Neural cell (in vitro differentiated cells): ENCODE measurements around the gene METTL3. TPM values are rescaled to one million over a fixed set of nuclear protein-coding genes. Genes with fewer than 3 reads are reported as not detected.

Experiments used
- H2AFZ ChIP-seq: fragments of 200-600, 300-800 bp; sonication (generic), shearing (Covaris generic); 2 replicates; pipeline ENCODE4 v1.6.0; 2014; ENCODE audit warnings: low read depth, mild to moderate bottlenecking, antibody characterized with exemption, low read length, moderate library complexity
- H3F3A ChIP-seq: fragments of 200-600 bp; shearing (Covaris generic); 2 replicates; pipeline ENCODE4 v1.6.1; 2016; ENCODE audit warnings: mild to moderate bottlenecking, moderate library complexity, mixed read lengths, antibody characterized with exemption, low read length; ENCODE audit not compliant: insufficient read depth, poor library complexity, severe bottlenecking
- H3K27ac ChIP-seq: fragments of 200-600, 300-800 bp; sonication (generic), shearing (Covaris generic); 2 replicates; pipeline ENCODE4 v1.5.1; 2014; ENCODE audit warnings: mild to moderate bottlenecking, low read length, moderate library complexity
- H3K27me3 ChIP-seq: fragments of 300-800, 200-600 bp; sonication (generic), shearing (Covaris generic); 2 replicates; pipeline ENCODE4 v1.6.0; 2014; ENCODE audit warnings: mild to moderate bottlenecking, low read depth, low read length, moderate library complexity; ENCODE audit not compliant: insufficient read depth
- H3K36me3 ChIP-seq: fragments of 300-800, 200-600 bp; sonication (generic), shearing (Covaris generic); 2 replicates; pipeline ENCODE4 v1.5.1; 2014; ENCODE audit warnings: mild to moderate bottlenecking, antibody characterized with exemption, low read length, moderate library complexity; ENCODE audit not compliant: insufficient read depth
- H3K4me2 ChIP-seq: fragments of 300-800, 200-600 bp; sonication (generic), shearing (Covaris generic); 2 replicates; pipeline ENCODE4 v1.6.0; 2014; ENCODE audit warnings: mild to moderate bottlenecking, low read length
- H3K4me3 ChIP-seq: fragments of 300-800, 200-600 bp; sonication (generic), shearing (Covaris generic); 2 replicates; pipeline ENCODE4 v1.5.1; 2014; ENCODE audit warnings: mild to moderate bottlenecking, low read length, moderate library complexity
- H3K79me2 ChIP-seq: fragments of 200-600 bp; shearing (Covaris generic); replicated peaks from 2 replicates; pipeline ENCODE4 v1.6.0; 2014; ENCODE audit warnings: mild to moderate bottlenecking, low read length, moderate library complexity; ENCODE audit not compliant: insufficient read depth
- H3K9ac ChIP-seq: fragments of 300-800, 200-600 bp; sonication (generic), shearing (Covaris generic); 2 replicates; pipeline ENCODE4 v1.6.1; 2016; ENCODE audit warnings: mild to moderate bottlenecking, low read length, mixed read lengths
- H3K9me2 ChIP-seq: fragments of 200-600 bp; shearing (Covaris generic); 2 replicates; pipeline ENCODE4 v1.6.1; 2016; ENCODE audit warnings: mild to moderate bottlenecking, low read length, mixed read lengths; ENCODE audit not compliant: insufficient read depth
- H3K9me3 ChIP-seq: fragments of 200-600, 300-800 bp; sonication (generic), shearing (Covaris generic); 2 replicates; pipeline ENCODE4 v1.6.1; 2016; ENCODE audit warnings: mild to moderate bottlenecking, mixed run types, low read length, moderate library complexity, mixed read lengths
- H4K20me1 ChIP-seq: fragments of 200-600 bp; shearing (Covaris generic); 2 replicates; pipeline ENCODE4 v1.6.1; 2016; ENCODE audit warnings: mild to moderate bottlenecking, mixed run types; ENCODE audit not compliant: insufficient read depth
- EP300 ChIP-seq: fragments of 450-650 bp; conservative IDR thresholded peaks from 2 replicates; pipeline ENCODE4 v1.6.1; 2014; ENCODE audit warnings: antibody characterized with exemption, mild to moderate bottlenecking, moderate library complexity; ENCODE audit not compliant: poor library complexity, severe bottlenecking
- EZH2 ChIP-seq: fragments of 200-600, 300-800 bp; shearing (Covaris generic), sonication (generic); IDR thresholded peaks from 2 replicates; pipeline ENCODE4 v1.6.1; 2014; ENCODE audit warnings: antibody characterized with exemption, low read length, borderline replicate concordance, mild to moderate bottlenecking; ENCODE audit not compliant: insufficient read depth, poor library complexity, severe bottlenecking
- MXI1 ChIP-seq: fragments of 450-650 bp; conservative IDR thresholded peaks from 2 replicates; pipeline ENCODE4 v1.6.1; 2014; ENCODE audit warnings: antibody characterized with exemption, mild to moderate bottlenecking; ENCODE audit not compliant: poor library complexity, severe bottlenecking
- POLR2AphosphoS5 ChIP-seq: IDR thresholded peaks from 2 replicates; pipeline ENCODE4 v1.6.1; 2012
- RAD21 ChIP-seq: fragments of 450-650 bp; conservative IDR thresholded peaks from 2 replicates; pipeline ENCODE4 v1.6.1; 2014; ENCODE audit warnings: antibody characterized with exemption, mild to moderate bottlenecking, moderate library complexity
- SMC3 ChIP-seq: fragments of 450-650 bp; conservative IDR thresholded peaks from 2 replicates; pipeline ENCODE4 v1.6.1; 2014; ENCODE audit warnings: antibody characterized with exemption, mild to moderate bottlenecking, moderate library complexity; ENCODE audit not compliant: poor library complexity
- TAF1 ChIP-seq: IDR thresholded peaks from 2 replicates; pipeline ENCODE4 v1.6.1; 2012; ENCODE audit warnings: low read depth
- polyA plus RNA-seq: library from polyadenylated mRNA; depleted of rRNA; stranded (reverse); fragments of >200 nt; gene quantifications from 2 replicates; pipeline ENCODE4 v1.2.3, GENCODE V29; 2014
- TF ChIP-seq, protein P1 (sequence below): IDR thresholded peaks from 2 replicates; pipeline ENCODE4 v1.6.1; 2012; ENCODE audit warnings: borderline replicate concordance
- TF ChIP-seq, protein P2 (sequence below): fragments of 450-650 bp; IDR thresholded peaks from 2 replicates; pipeline ENCODE4 v1.5.1; 2014; ENCODE audit warnings: antibody characterized with exemption, mild to moderate bottlenecking, moderate library complexity; ENCODE audit not compliant: poor library complexity, severe bottlenecking

METTL3 gene
- polyA plus RNA-seq, 1 donor from 2014 or later = 262 TPM

DNA sequence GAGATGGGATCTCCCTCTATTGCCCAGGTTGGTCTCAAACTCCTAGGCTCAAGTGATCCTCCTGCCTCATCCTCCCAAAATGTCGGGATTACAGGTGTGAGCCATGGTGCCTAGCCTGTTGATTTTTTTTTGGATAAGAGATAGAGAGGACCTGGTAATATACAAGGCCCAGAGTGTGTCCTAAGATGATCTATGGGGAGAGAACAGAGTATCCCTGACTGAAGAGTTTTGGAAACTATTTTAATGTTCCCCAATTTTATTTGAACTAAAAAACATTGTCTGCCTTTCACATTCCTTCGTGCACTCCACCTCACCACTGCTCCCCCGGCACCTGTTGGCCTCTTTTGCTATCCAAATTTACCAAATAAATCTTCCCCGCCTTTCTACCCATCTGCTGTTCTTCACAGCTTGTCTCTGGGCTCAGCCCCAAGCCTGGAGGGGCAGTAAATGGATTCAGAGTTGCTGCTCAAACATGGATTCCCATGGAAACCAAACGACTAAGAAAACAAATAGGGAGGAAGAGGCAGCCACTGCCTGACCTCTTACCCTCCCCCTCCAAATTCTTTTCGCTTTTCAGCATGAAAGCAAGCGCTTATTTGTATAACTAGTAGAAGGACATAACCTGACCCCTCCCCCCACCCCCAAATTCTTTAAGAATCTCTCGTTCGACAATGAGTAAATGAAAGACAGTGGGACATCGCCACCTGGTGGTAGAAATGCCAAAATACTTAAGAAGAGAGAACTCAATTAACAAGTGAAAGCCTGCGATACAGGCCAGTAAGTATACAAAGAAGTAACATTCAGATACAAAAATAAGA lies 46.2 kb upstream of the METTL3 start:
- H3K27ac ChIP-seq = peak overlapping the region; percentile 0
- H3K36me3 ChIP-seq = no peaks in the 10 kb centered on the region
- no peaks in the 10 kb centered on the region for H3K27me3 ChIP-seq
- no peaks in the 10 kb centered on the region for H3K9me3 ChIP-seq
- no peaks in the 10 kb centered on the region for H3K79me2 ChIP-seq
- peak overlapping the region; percentile 52 for H2AFZ ChIP-seq
- H3K4me2 ChIP-seq = peak overlapping the region; percentile 56
- peak overlapping the region; percentile 61 for H3K4me3 ChIP-seq
- TF ChIP-seq TAF1 (no peak), RAD21 (peak; percentile 96), SMC3 (peak; percentile 99), POLR2AphosphoS5 (no peak), MXI1 (peak; percentile 43), EP300 (peak; percentile 58), EZH2 (no peak)
- TF ChIP-seq, protein P1, sequence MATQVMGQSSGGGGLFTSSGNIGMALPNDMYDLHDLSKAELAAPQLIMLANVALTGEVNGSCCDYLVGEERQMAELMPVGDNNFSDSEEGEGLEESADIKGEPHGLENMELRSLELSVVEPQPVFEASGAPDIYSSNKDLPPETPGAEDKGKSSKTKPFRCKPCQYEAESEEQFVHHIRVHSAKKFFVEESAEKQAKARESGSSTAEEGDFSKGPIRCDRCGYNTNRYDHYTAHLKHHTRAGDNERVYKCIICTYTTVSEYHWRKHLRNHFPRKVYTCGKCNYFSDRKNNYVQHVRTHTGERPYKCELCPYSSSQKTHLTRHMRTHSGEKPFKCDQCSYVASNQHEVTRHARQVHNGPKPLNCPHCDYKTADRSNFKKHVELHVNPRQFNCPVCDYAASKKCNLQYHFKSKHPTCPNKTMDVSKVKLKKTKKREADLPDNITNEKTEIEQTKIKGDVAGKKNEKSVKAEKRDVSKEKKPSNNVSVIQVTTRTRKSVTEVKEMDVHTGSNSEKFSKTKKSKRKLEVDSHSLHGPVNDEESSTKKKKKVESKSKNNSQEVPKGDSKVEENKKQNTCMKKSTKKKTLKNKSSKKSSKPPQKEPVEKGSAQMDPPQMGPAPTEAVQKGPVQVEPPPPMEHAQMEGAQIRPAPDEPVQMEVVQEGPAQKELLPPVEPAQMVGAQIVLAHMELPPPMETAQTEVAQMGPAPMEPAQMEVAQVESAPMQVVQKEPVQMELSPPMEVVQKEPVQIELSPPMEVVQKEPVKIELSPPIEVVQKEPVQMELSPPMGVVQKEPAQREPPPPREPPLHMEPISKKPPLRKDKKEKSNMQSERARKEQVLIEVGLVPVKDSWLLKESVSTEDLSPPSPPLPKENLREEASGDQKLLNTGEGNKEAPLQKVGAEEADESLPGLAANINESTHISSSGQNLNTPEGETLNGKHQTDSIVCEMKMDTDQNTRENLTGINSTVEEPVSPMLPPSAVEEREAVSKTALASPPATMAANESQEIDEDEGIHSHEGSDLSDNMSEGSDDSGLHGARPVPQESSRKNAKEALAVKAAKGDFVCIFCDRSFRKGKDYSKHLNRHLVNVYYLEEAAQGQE = no peak
- TF ChIP-seq, protein P2, sequence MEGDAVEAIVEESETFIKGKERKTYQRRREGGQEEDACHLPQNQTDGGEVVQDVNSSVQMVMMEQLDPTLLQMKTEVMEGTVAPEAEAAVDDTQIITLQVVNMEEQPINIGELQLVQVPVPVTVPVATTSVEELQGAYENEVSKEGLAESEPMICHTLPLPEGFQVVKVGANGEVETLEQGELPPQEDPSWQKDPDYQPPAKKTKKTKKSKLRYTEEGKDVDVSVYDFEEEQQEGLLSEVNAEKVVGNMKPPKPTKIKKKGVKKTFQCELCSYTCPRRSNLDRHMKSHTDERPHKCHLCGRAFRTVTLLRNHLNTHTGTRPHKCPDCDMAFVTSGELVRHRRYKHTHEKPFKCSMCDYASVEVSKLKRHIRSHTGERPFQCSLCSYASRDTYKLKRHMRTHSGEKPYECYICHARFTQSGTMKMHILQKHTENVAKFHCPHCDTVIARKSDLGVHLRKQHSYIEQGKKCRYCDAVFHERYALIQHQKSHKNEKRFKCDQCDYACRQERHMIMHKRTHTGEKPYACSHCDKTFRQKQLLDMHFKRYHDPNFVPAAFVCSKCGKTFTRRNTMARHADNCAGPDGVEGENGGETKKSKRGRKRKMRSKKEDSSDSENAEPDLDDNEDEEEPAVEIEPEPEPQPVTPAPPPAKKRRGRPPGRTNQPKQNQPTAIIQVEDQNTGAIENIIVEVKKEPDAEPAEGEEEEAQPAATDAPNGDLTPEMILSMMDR = peak; percentile 97
- H3K9me2 ChIP-seq = no peaks in the 10 kb centered on the region
- no peaks in the 10 kb centered on the region for H4K20me1 ChIP-seq
- H3F3A ChIP-seq = no peaks in the 10 kb centered on the region
- H3K9ac ChIP-seq = peak overlapping the region; percentile 39

DNA sequence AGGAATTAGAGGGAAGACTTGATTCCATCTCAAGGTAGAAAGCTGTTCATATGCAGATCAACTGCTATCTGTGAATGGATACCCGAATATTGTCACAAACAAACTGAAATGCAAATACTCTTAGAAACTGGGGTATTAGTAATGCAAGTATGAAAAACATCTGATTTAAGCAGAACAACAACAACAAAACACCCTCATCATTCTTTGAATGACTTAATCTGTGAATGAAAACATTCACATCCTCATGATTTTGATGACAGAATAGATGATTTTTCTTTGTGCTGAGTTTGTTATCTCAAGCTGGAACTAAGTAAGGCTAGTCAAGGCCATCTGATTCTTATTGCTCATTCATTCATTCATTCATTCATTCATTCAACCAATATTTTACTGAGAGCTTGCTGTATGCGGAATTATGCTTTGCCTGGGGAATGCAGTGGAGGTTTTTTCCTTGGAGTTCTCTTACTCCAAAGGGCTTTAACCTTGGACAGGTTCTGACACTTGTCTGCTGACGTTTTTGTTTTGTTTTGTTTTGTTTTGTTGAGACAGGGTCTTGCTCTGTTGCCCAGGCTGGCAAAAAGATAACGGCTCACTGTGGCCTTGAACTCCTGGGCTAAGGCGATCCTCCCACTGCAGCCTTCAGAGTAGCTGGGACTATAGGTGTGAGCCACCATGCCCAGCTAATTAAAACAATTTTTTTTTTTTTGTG lies 45.4 kb upstream of the METTL3 start:
- Histone ChIP-seq H4K20me1 (no peaks in the 10 kb centered on the region), H3K27me3 (no peaks in the 10 kb centered on the region), H3K36me3 (no peaks in the 10 kb centered on the region), H3K9me3 (no peaks in the 10 kb centered on the region), H3K27ac (no peak overlapping the region), H3K4me3 (no peak overlapping the region), H2AFZ (no peak overlapping the region), H3K4me2 (no peak overlapping the region), H3K79me2 (no peaks in the 10 kb centered on the region), H3K9me2 (no peaks in the 10 kb centered on the region), H3F3A (no peaks in the 10 kb centered on the region), H3K9ac (no peak overlapping the region)
- TF ChIP-seq MXI1 = no peak
- TF ChIP-seq, protein P1 = no peak
- no peak for TF ChIP-seq EP300
- no peak for TF ChIP-seq POLR2AphosphoS5
- TF ChIP-seq EZH2 = no peak
- TF ChIP-seq TAF1 = no peak
- TF ChIP-seq RAD21 = no peak
- TF ChIP-seq SMC3 = no peak
- TF ChIP-seq, protein P2 = no peak
